Panc1 (cell line): ENCODE measurements around the gene ATG13. TPM values are rescaled to one million over a fixed set of nuclear protein-coding genes. Genes with fewer than 3 reads are reported as not detected.

Experiments used
- ATAC-seq: fragments of 200-7000 bp; cut with Tn5 transposase; 2 replicates; pipeline ENCODE4 v1.9.1; 2020; ENCODE audit warnings: mild to moderate bottlenecking, moderate library complexity
- Bru-seq: library from RNA; stranded (reverse); fragments of 400-500 nt; gene quantifications from one replicate; lab custom pipeline; 2021; lab: Mats Ljungman, UMichigan
- BruChase-seq, 2 experiments: library from RNA; stranded (reverse); fragments of 400-500 nt; gene quantifications; one replicate each; lab custom pipeline; 2021; lab: Mats Ljungman, UMichigan
- BruUV-seq: library from RNA; stranded (reverse); fragments of 400-500 nt; replicated peaks from 2 replicates; lab custom pipeline; 2021; lab: Mats Ljungman, UMichigan
- CTCF ChIA-PET: fragments of 300-600 bp; sonication (Branson Sonifier 250); formaldehyde crosslinking; loops from one replicate; lab custom pipeline; 2022; ENCODE audit warnings: antibody characterized with exemption; lab: Charles Lee
- POLR2A ChIA-PET: fragments of 300-600 bp; sonication (Branson Sonifier 250); formaldehyde crosslinking; loops from one replicate; lab custom pipeline; 2022; ENCODE audit warnings: antibody characterized with exemption; lab: Charles Lee
- DNase-seq: peaks from one replicate; pipeline ENCODE4 v3.0.0-alpha.2; 2010; ENCODE audit warnings: low read depth, low spot score
- H3K27ac ChIP-seq: 2 replicates; pipeline ENCODE4 v1.5.1; 2011; ENCODE audit warnings: mild to moderate bottlenecking, low read length, inconsistent platforms
- H3K27me3 ChIP-seq: fragments of 200-500 bp; sonication (Bioruptor generic); 2 replicates; pipeline ENCODE4 v1.6.0; 2014; ENCODE audit warnings: low read length, inconsistent platforms; ENCODE audit not compliant: control insufficient read depth, insufficient read depth
- H3K36me3 ChIP-seq: fragments of 200-500 bp; sonication (Bioruptor generic); 2 replicates; pipeline ENCODE4 v1.5.1; 2014; ENCODE audit warnings: inconsistent platforms, mild to moderate bottlenecking, low read length, moderate library complexity; ENCODE audit not compliant: control insufficient read depth, insufficient read depth
- H3K4me1 ChIP-seq: 2 replicates; pipeline ENCODE4 v1.5.1; 2011; ENCODE audit warnings: inconsistent platforms, mild to moderate bottlenecking, low read length, moderate library complexity; ENCODE audit not compliant: control insufficient read depth, insufficient read depth
- H3K4me3 ChIP-seq, 2 experiments: 2 replicates each; pipeline ENCODE4 v1.5.1; 2011 to 2012; ENCODE audit warnings: low read depth in 2 of 2, low read length in 2 of 2, mild to moderate bottlenecking in 2 of 2, inconsistent platforms in 1 of 2, moderate library complexity in 1 of 2
- H3K9me3 ChIP-seq: fragments of 200-500 bp; sonication (Bioruptor generic); 2 replicates; pipeline ENCODE4 v1.5.1; 2014; ENCODE audit warnings: low read depth, mild to moderate bottlenecking, inconsistent platforms, low read length, moderate library complexity; ENCODE audit not compliant: control insufficient read depth, insufficient read depth
- POLR2AphosphoS5 ChIP-seq: IDR thresholded peaks from 2 replicates; pipeline ENCODE4 v1.6.1; 2012; ENCODE audit warnings: mild to moderate bottlenecking, low read depth, low read length, moderate library complexity
- REST ChIP-seq, 2 experiments: IDR thresholded peaks; 2 replicates each; pipeline ENCODE4 v1.6.1; 2011 to 2012; ENCODE audit warnings: low read depth in 2 of 2, control low read depth in 1 of 2, low read length in 1 of 2, mild to moderate bottlenecking in 1 of 2, moderate library complexity in 1 of 2; ENCODE audit not compliant: insufficient read depth in 1 of 2
- SIN3A ChIP-seq: IDR thresholded peaks from 2 replicates; pipeline ENCODE4 v1.6.1; 2012; ENCODE audit warnings: low read depth, mild to moderate bottlenecking, low read length, moderate library complexity, borderline replicate concordance; ENCODE audit not compliant: insufficient read depth
- TCF7L2 ChIP-seq: IDR thresholded peaks from 2 replicates; pipeline ENCODE4 v1.6.1; 2011; ENCODE audit warnings: mild to moderate bottlenecking, low read depth, low read length, inconsistent platforms
- in situ Hi-C: cut with HindIII; loops from 2 replicates; pipeline ENCODE4 v1.10.0; 2016; ENCODE audit warnings: low sequenced_read_pairs, low pct_unique_long_range_greater_than_20kb
- intact Hi-C: fragments of 100-400 bp; cut with micrococcal nuclease; formaldehyde crosslinking; loops from one replicate; pipeline ENCODE4 v1.10.0; 2022; ENCODE audit not compliant: unreplicated experiment
- long read RNA-seq: library from polyadenylated mRNA; unstranded; transcript quantifications from one replicate; pipeline ENCODE4 v2.0.0, GENCODE V29; 2021; ENCODE audit not compliant: unreplicated experiment
- polyA plus RNA-seq: library from polyadenylated mRNA; unstranded; fragments of >200 nt; gene quantifications from one replicate; pipeline ENCODE4 v1.2.1, GENCODE V29; 2012; ENCODE audit warnings: missing spikeins; ENCODE audit not compliant: insufficient read length
- total RNA-seq: library from RNA; stranded (reverse); gene quantifications from one replicate; pipeline ENCODE4 v1.2.1, GENCODE V29; 2021; ENCODE audit not compliant: unreplicated experiment
- TF ChIP-seq, protein P1 (sequence below): fragments of 450-650 bp; IDR thresholded peaks from 2 replicates; pipeline ENCODE4 v1.5.1; 2017; ENCODE audit warnings: mild to moderate bottlenecking

The ATG13 gene
- total RNA-seq (57.9 TPM), Bru-seq, nascent RNA (percentile 76 among the genes with signal in this experiment), BruChase-seq, experiment 1, labeled RNA remaining after a 2-hour chase (percentile 63 among the genes with signal in this experiment), BruChase-seq, experiment 2, labeled RNA remaining after a 6-hour chase (percentile 76 among the genes with signal in this experiment)
- polyA plus RNA-seq: 60.0 TPM
- long read RNA-seq, full-length matches to known transcripts: 18 of 72 reads
- long read RNA-seq, partial matches to known transcripts: 28 of 72 reads
- long read RNA-seq, other reads (novel, unspliced or antisense): 26 of 72 reads

DNA sequence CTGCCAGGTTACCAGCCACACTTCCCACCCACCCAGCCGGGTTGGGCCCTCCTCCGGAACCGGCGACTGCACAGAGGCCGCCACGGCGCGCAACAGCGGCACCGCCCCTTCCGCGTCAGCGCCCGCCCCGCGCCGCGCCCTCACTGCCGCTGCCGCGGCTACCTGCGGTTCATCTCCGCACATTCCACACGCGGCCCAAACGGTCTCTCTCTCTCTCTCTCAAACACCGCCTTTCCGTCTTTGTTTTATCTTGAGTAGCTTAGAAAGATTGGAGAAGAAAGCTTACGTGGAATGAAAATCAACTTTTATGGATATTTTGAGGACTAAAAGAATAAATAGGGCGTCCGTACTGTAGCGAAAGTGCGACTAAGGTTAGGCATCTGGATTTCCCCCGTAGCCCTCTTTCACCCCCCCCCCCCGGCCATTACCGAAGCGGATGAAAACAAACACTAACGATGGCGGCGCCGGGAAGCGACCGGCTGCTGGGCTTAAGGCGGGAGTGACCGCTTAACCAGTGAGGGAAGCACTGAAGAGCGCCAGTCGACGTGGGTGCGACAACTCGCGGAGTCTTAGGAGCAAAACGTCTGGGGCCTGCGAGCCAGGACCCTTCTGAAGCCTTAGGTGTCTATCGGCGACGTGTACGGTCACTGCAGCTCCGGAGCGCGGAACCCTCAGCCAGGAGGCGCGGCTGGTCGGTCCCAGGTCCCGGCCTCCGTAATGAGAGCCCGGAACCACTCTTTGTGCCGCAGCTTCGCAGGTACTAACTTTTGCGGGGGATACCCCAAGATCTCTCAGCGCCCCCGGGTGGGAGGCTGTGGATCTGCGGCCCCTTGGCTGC lies at the start of gene ATG13, which contains the start of gene HARBI1:
Gene ATG13 (plus strand): TSS at position 420 of the 838 bp plus-strand sequence. CDS start 26,739 bp downstream, outside the sequence.
Gene HARBI1 (minus strand): TSS at position 94 of the 838 bp plus-strand sequence. CDS start 990 bp downstream, outside the sequence.
- in situ Hi-C loops (no loop called here), intact Hi-C loops (loop anchor here (5.0 kb wide), 1 partner anchor 65 kb away; no protein-coding TSS in a partner anchor)
- CTCF ChIA-PET: interaction anchor here (1.0 kb wide), 1 partner anchor 225 kb away, joined by 3 read pairs; no protein-coding TSS in a partner anchor
- BruUV-seq: no TSS peak
- POLR2A ChIA-PET: interaction anchor here (0.6 to 1.3 kb wide), 5 partner anchors 9 to 111 kb away, joined by 3 to 8 read pairs (median 7); no protein-coding TSS in a partner anchor
- Histone ChIP-seq H3K4me1 (peaks cover 19% of the 10 kb centered on the region), H3K9me3 (no peaks in the 10 kb centered on the region), H3K4me3 (peak within 1 kb of the TSS; percentile 88 to 94), H3K27me3 (no peaks in the 10 kb centered on the region), H3K27ac (peak within 1 kb of the TSS; percentile 96), H3K36me3 (no peaks in the 10 kb centered on the region; the same call in 1 of the 2 replicates)
- ATAC-seq (peak; percentile 97), DNase-seq (no peak)
- TF ChIP-seq POLR2AphosphoS5 (peak; percentile 66; the same call in 1 of the 2 replicates), TCF7L2 (peak; percentile 75; the same call in 1 of the 2 replicates), REST (IDR thresholded peaks at IDR 0.05; ENCODE audit: insufficient read depth in 1 of 2, low read depth in 2 of 2, low read length in 1 of 2) (no peak), SIN3A (peak; percentile 90)
- TF ChIP-seq, protein P1, sequence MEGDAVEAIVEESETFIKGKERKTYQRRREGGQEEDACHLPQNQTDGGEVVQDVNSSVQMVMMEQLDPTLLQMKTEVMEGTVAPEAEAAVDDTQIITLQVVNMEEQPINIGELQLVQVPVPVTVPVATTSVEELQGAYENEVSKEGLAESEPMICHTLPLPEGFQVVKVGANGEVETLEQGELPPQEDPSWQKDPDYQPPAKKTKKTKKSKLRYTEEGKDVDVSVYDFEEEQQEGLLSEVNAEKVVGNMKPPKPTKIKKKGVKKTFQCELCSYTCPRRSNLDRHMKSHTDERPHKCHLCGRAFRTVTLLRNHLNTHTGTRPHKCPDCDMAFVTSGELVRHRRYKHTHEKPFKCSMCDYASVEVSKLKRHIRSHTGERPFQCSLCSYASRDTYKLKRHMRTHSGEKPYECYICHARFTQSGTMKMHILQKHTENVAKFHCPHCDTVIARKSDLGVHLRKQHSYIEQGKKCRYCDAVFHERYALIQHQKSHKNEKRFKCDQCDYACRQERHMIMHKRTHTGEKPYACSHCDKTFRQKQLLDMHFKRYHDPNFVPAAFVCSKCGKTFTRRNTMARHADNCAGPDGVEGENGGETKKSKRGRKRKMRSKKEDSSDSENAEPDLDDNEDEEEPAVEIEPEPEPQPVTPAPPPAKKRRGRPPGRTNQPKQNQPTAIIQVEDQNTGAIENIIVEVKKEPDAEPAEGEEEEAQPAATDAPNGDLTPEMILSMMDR: peak; percentile 92

GRCh38 chr11:46570790-46571398 lies 46.5 kb upstream of the ATG13 start:
- no peak for ATAC-seq
- ChIA-PET POLR2A (no interaction called here), CTCF (interaction anchor here (0.7 kb wide), 1 partner anchor 81 kb away, joined by 3 read pairs; no protein-coding TSS in a partner anchor)
- no peaks in the 10 kb centered on the region for H3K36me3 ChIP-seq
- H3K27me3 ChIP-seq: no peaks in the 10 kb centered on the region
- DNase-seq: no peak
- intact Hi-C loops: no loop called here
- BruUV-seq: no TSS peak
- H3K4me3 ChIP-seq: no peak overlapping the region
- TF ChIP-seq TCF7L2 (no peak), POLR2AphosphoS5 (no peak), REST (IDR thresholded peaks at IDR 0.05; ENCODE audit: insufficient read depth in 1 of 2, low read depth in 2 of 2, low read length in 1 of 2) (no peak), SIN3A (no peak)
- TF ChIP-seq, protein P1: no peak
- H3K27ac ChIP-seq: peak overlapping the region; percentile 25; the same call in 1 of the 2 replicates
- H3K4me1 ChIP-seq: no peaks in the 10 kb centered on the region
- in situ Hi-C loops: no loop called here
- H3K9me3 ChIP-seq: no peaks in the 10 kb centered on the region
